Mucosa of rectum (tissue), 2 donors: ENCODE results near the gene DRGX.

Source experiments
- H3K27ac ChIP-seq, 2 donors: one replicate each; pipeline ENCODE4 v1.7.0; 2013; ENCODE audit warnings: inconsistent platforms in 2 of 2, low read depth in 2 of 2, low read length in 2 of 2
- H3K27me3 ChIP-seq, 2 donors: one replicate each; pipeline ENCODE4 v1.7.0; 2013; ENCODE audit warnings: low read length in 2 of 2; ENCODE audit not compliant: control insufficient read depth in 2 of 2, insufficient read depth in 2 of 2
- H3K36me3 ChIP-seq, 2 donors: one replicate each; pipeline ENCODE4 v1.7.0; 2013; ENCODE audit warnings: low read length in 2 of 2; ENCODE audit not compliant: control insufficient read depth in 2 of 2, insufficient read depth in 2 of 2
- H3K4me1 ChIP-seq, 2 donors: one replicate each; pipeline ENCODE4 v1.7.0; 2013; ENCODE audit warnings: low read length in 2 of 2, mild to moderate bottlenecking in 1 of 2; ENCODE audit not compliant: control insufficient read depth in 2 of 2, insufficient read depth in 2 of 2
- H3K4me3 ChIP-seq, 2 donors: one replicate each; pipeline ENCODE4 v1.7.0; 2013; ENCODE audit warnings: low read length in 2 of 2
- H3K9ac ChIP-seq, 2 donors: one replicate each; pipeline ENCODE4 v1.7.0; 2013; ENCODE audit warnings: low read length in 2 of 2, low read depth in 1 of 2, mild to moderate bottlenecking in 1 of 2
- H3K9me3 ChIP-seq, 2 donors: one replicate each; pipeline ENCODE4 v1.7.0; 2013; ENCODE audit warnings: low read length in 2 of 2; ENCODE audit not compliant: control insufficient read depth in 2 of 2
- donor health status: healthy.
- donor health status: Normal muscosa, but diverticular disease.

DRGX gene

DNA sequence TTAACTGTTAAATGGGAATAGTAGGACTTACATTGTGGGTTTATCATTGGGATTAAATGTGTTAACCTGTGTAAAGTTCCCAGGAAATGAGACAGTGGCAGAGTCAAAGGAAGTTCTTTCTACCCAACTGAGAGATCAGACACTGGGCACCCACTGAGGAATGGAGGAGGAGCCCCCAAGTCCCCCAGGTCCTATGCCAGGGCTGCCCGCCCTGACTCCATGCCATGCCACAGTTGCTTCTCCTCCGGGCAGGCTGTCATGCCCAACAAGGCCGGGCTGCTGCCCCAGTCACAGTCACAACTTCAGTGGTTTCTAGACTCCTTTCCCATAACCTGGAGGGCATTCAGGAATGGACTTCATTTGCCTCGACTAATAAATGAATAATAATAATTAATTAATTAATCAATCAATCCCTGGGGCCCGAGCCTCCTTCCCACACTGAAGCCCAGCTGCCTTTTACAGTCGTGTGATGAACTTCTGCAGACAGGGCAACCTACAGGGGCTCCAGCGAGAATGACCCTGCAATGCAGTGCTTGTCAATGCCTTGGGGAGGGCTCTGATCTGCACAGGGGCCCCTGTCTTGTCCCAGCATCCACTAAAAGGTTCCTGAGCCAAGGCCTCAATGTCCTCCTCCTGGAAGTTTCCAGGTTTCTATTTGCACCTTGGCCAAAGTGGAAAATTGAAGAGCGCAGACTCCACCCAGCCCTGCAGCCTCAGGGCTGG lies 32.4 kb downstream of the DRGX start:
- Histone ChIP-seq H3K9ac (no peak overlapping the region), H3K4me3 (no peak overlapping the region), H3K4me1 (no peaks in the 10 kb centered on the region), H3K27me3 (no peaks in the 10 kb centered on the region), H3K27ac (no peak overlapping the region), H3K36me3 (no peaks in the 10 kb centered on the region), H3K9me3 (no peaks in the 10 kb centered on the region)

DNA sequence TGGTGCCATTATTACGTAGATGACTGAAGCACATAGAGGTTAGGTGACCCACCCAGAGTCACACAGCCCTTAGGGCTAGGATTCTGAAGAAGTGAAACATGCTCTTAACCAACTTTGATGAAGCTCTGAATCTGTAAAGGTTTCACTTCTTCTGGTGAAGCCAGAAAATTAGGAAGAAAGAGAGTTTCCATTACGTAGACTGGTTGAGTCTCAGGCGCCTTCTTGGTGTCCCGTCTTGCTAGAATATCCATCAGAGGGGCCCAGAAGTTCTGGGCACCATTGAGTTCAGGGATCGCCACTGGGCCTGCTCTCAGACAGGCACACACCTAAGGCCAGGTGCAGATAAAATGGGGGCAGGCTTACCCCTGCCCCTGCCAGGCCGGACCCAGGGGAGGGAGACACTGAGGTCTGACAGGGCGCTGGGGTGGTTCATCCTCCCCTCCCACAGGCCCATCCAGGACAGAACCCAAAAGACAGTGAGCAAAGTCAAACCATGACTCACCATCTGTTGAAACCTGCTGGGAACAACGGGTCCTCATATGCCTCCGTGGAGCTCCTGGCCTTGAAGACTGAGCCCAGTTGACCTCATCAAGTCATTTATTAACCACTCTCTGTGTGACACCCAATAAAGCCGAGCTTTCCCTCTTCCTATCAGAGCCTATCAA lies 33.2 kb downstream of the DRGX start:
- H3K9ac ChIP-seq = no peak overlapping the region
- no peaks in the 10 kb centered on the region for H3K9me3 ChIP-seq
- H3K27ac ChIP-seq = no peak overlapping the region
- H3K36me3 ChIP-seq = no peaks in the 10 kb centered on the region
- H3K27me3 ChIP-seq = no peaks in the 10 kb centered on the region
- H3K4me1 ChIP-seq = no peaks in the 10 kb centered on the region
- no peak overlapping the region for H3K4me3 ChIP-seq

DNA sequence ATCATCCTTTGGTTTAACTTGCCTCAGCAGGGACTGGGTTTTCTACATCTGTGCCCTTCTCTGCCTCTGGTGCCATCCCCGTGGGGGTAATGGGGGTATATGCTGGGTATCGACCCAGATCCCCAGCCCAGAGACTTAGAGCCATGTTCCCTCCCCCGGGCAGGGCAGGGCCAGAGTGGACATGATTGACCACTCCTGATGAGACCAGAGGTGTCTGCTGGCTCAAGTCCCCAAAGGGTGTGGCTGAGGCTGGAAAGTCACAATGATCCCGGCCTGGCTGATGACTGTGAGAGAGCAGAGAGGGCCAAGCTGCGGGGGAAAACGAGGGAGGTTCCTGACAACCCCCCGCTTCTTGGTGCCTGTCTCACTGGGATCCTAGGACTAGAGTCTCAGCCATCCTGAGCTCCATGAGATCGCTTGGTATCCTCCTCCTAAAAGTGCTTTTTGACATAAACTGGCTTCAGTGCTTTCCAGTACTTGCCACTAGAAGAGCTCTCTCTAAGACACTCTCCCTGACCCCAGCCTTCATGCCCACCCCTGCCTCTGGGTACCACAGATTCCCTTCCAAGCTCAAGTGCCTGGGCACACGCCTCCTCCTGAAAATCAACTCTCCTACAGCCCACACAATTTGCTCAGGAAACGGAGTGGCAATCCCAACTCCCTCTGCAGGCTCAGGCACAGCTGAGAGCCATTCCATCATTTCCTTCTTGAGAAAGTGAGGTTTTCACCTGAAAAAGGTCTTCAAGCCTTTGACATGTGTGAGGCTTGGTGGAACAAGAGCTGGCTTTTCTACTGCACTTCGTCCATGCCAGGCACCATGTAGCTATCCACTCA lies 33.9 kb downstream of the DRGX start:
- no peak overlapping the region for H3K27ac ChIP-seq
- no peak overlapping the region for H3K9ac ChIP-seq
- H3K27me3 ChIP-seq = no peaks in the 10 kb centered on the region
- H3K4me3 ChIP-seq = no peak overlapping the region
- H3K36me3 ChIP-seq = no peaks in the 10 kb centered on the region
- H3K4me1 ChIP-seq = no peaks in the 10 kb centered on the region
- H3K9me3 ChIP-seq = no peaks in the 10 kb centered on the region

DNA sequence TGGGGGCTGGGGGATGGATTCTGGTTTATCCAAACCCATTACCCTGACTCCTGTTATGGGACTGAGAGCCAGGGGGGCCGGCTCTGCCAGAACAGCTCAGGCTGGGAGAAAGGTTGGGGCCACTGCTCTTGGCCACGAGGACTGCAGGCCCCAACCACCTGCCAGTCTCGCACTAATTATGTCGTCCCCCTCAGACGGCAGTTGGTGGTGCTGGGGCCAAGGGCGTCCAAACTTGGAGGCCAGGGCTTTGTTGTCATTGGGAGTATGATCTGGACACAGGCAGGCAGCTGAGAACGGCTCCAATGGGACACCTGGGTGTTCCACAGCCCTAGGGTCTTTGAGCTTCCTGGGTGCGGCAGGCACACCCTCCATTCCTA lies 34.7 kb downstream of the DRGX start:
- no peaks in the 10 kb centered on the region for H3K4me1 ChIP-seq
- no peaks in the 10 kb centered on the region for H3K27me3 ChIP-seq
- H3K9me3 ChIP-seq = no peaks in the 10 kb centered on the region
- no peak overlapping the region for H3K4me3 ChIP-seq
- H3K36me3 ChIP-seq = no peaks in the 10 kb centered on the region
- no peak overlapping the region for H3K27ac ChIP-seq
- H3K9ac ChIP-seq = no peak overlapping the region

DNA sequence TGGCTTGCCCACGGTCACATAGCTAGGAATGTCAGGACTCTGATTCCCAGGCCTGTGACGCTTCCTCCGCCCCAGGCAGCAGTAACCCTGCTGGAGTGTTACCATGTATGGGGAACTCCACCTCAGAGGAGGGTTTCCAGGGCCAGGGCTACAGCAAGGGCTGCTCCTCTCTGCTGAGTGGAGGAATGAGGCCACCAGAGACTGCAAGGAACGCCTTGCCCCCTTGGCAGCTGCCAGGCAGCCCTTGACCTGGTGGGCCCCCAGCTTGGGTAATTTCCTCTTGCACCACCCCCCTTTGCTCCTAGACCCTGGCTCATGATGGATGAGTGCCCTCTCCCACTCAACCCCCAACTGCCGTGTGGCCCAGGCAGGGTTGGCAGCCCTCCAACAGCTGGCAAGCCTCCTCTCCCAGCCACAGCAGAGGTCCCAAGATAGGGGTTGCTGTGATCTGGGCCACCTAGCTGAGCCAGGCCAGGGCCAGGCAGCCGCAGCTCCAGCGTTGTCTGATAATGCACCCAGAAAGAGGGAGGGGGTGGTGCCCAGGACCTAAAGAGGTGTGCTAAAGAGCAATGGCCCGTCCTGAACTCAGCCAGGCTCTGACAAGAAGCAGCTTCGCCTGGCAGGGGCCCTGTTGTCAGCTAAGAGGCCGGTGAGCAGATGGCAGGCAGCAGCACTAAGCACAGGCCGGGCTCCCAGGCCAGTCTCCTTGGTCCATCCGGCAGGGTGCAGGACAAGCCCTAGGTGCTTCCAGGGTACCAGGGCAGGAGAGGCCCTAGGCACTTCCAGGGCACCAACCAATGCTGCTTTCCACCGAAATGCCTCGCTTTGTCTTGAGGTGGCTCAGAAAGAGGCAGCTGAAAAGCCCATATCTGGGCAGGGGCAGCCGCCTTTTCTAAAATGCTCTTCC lies 35.4 kb downstream of the DRGX start:
- no peaks in the 10 kb centered on the region for H3K36me3 ChIP-seq
- no peak overlapping the region for H3K9ac ChIP-seq
- H3K9me3 ChIP-seq = no peaks in the 10 kb centered on the region
- H3K4me3 ChIP-seq = no peak overlapping the region
- no peaks in the 10 kb centered on the region for H3K27me3 ChIP-seq
- H3K27ac ChIP-seq = no peak overlapping the region
- H3K4me1 ChIP-seq = no peaks in the 10 kb centered on the region

DNA sequence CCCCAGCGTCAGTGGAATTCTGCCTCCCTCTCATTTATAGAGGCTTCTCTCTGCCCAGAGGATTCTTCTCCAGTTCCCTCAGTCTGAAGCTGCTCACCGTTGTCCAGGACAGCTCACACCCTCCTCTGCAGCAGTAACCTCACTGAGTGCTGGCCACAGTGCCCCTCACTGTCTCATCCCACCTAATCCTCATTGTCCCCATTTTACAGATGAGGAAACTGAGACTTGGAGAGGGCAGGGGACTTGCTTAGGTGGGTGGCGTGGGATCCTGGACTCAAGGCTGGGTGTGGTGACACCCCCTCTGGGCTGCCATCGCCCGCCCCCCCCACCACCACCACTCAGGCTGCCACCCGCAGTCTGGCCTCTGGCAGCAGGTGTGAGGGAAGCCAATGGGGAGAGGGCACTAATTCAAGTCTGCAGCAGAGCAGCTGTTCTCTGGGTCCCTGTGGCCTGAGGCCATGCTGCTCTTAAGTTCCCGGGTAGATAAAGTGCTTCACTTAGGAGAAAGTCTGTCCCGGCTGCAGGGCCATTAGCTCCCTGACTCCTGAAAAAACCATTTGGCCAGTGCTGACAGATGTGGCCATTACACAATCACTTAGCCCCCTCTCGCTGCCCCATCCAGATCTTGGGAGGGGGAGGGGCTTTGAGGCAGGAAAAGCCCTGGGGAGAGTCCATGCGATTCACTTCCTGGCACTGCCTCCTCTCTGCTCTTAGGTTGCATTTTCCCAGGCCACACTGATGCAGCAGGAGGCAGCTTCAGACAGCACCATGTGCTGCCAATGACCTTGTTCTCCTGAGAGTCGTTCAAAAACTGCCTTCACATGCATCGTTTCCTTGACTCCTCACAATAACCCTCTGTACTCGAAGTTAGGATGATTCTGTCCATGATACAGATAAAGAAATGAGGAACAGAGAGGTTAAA lies 36.3 kb downstream of the DRGX start:
- no peaks in the 10 kb centered on the region for H3K27me3 ChIP-seq
- H3K9me3 ChIP-seq = no peaks in the 10 kb centered on the region
- no peak overlapping the region for H3K9ac ChIP-seq
- no peak overlapping the region for H3K27ac ChIP-seq
- no peaks in the 10 kb centered on the region for H3K36me3 ChIP-seq
- H3K4me1 ChIP-seq = no peaks in the 10 kb centered on the region
- no peak overlapping the region for H3K4me3 ChIP-seq

DNA sequence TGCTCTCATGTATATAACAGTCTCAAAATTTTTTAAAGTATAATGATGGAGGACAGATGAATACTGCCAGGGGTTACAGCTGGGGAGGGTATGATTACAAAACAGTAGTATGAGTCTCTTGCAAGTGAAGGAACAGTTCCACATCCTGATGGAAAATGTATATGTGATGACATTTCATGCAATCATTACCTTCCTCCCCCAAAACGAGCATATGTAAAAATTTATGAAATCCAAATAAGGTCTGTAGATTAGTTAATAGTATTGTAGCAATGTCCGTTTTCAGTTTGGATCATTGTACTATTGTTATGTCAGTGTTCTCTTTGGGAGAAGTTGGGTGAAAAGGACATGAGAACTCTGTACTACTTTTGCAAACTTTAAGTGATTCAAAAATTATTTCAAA lies 38.0 kb downstream of the DRGX start:
- Histone ChIP-seq H3K9ac (no peak overlapping the region), H3K27me3 (no peaks in the 10 kb centered on the region), H3K4me1 (no peaks in the 10 kb centered on the region), H3K36me3 (no peaks in the 10 kb centered on the region), H3K4me3 (no peak overlapping the region), H3K27ac (no peak overlapping the region), H3K9me3 (no peaks in the 10 kb centered on the region)

DNA sequence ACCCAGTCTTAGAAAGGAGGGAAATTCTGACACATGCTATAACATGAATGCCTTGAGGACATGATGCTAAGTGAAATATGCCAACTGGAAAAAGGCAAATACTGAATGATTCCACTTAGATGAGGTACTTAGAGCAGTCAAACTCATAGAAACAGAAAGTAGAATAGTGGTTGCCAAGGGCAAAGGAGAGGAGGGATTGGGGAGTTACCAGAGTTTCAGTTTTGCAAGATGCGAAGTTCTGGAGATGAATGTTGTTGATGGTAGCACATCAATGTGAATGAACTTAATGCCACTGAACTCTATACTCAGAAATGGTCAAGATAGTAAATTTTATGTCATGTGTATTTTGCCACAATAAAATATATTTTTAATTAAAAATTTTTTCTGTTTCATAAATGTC lies 38.9 kb downstream of the DRGX start:
- no peak overlapping the region for H3K27ac ChIP-seq
- no peak overlapping the region for H3K9ac ChIP-seq
- H3K4me1 ChIP-seq = no peaks in the 10 kb centered on the region
- H3K36me3 ChIP-seq = no peaks in the 10 kb centered on the region
- H3K27me3 ChIP-seq = no peaks in the 10 kb centered on the region
- no peak overlapping the region for H3K4me3 ChIP-seq
- no peaks in the 10 kb centered on the region for H3K9me3 ChIP-seq

DNA sequence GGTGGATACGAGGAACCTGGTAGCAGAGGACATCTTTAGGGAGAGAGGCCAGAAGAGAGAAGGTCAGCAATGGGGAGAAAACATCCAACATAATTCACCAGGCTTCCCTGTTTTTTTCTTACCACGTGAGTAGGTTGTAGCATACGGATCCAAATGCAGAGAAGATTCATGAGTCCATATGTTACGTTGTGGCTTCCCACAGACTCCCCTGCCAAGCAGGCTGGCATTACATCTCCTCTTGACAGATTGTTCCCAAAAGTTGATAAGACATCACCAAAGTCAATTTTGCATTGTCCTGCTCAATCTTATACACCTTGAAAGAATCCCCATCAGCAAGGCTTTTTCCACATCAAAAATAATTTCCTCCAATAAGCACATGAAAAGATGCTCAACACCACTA lies 39.7 kb downstream of the DRGX start:
- Histone ChIP-seq H3K9me3 (no peaks in the 10 kb centered on the region), H3K9ac (no peak overlapping the region), H3K4me3 (no peak overlapping the region), H3K36me3 (no peaks in the 10 kb centered on the region), H3K27ac (no peak overlapping the region), H3K27me3 (no peaks in the 10 kb centered on the region), H3K4me1 (no peaks in the 10 kb centered on the region)
